Keratinocyte (primary cell): ENCODE results near the gene NDUFB1. TPM values are rescaled to one million over a fixed set of nuclear protein-coding genes. Genes with fewer than 3 reads are reported as not detected.

Experiments
- DNase-seq: peaks from one replicate; pipeline ENCODE4 v3.0.0-alpha.2; 2011; ENCODE audit warnings: low read depth, missing footprints, low spot score
- FAIRE-seq: peaks from 2 replicates; lab custom pipeline; 2011; peaks lifted over from hg19 to GRCh38; lab: Jason Lieb, UNC
- H2AFZ ChIP-seq: 2 replicates; pipeline ENCODE4 v1.6.0; 2012; ENCODE audit warnings: low read length, control low read depth, inconsistent platforms; ENCODE audit not compliant: control insufficient read depth
- H3K27ac ChIP-seq: 2 replicates; pipeline ENCODE4 v1.5.1; 2011; ENCODE audit warnings: low read length; ENCODE audit not compliant: control insufficient read depth, insufficient read depth
- H3K27me3 ChIP-seq: 3 replicates; pipeline ENCODE4 v1.6.0; 2011; ENCODE audit warnings: low read length; ENCODE audit not compliant: control insufficient read depth, insufficient read depth; ENCODE audit errors: extremely low read depth
- H3K36me3 ChIP-seq, 2 experiments: 2 replicates in 1 of 2; 3 replicates in 1 of 2; pipeline ENCODE4 v1.5.1; 2011; ENCODE audit warnings: low read length in 2 of 2, mild to moderate bottlenecking in 1 of 2; ENCODE audit not compliant: control insufficient read depth in 2 of 2, insufficient read depth in 2 of 2; ENCODE audit errors: extremely low read depth in 1 of 2
- H3K4me1 ChIP-seq: 3 replicates; pipeline ENCODE4 v1.5.1; 2011; ENCODE audit warnings: low read length; ENCODE audit not compliant: control insufficient read depth, insufficient read depth; ENCODE audit errors: extremely low read depth
- H3K4me2 ChIP-seq: 3 replicates; pipeline ENCODE4 v1.6.0; 2011; ENCODE audit warnings: low read depth, low read length; ENCODE audit not compliant: control insufficient read depth, insufficient read depth; ENCODE audit errors: extremely low read depth
- H3K4me3 ChIP-seq, 3 experiments: fragments of 200-600 bp in 1 of 3; sonication (generic) in 1 of 3; 2 replicates in 2 of 3; 3 replicates in 1 of 3; pipeline ENCODE4 v1.5.1; 2011 to 2016; ENCODE audit warnings: low read length in 3 of 3, mild to moderate bottlenecking in 3 of 3, control low read depth in 2 of 3, inconsistent platforms in 1 of 3, low read depth in 1 of 3, mixed read lengths in 1 of 3, mixed run types in 1 of 3, moderate library complexity in 1 of 3; ENCODE audit not compliant: control insufficient read depth in 2 of 3, insufficient read depth in 2 of 3; ENCODE audit errors: extremely low read depth in 1 of 3
- H3K79me2 ChIP-seq: 2 replicates; pipeline ENCODE4 v1.6.0; 2012; ENCODE audit warnings: low read length; ENCODE audit not compliant: control insufficient read depth, insufficient read depth
- H3K9ac ChIP-seq: 3 replicates; pipeline ENCODE4 v1.6.0; 2011; ENCODE audit warnings: low read length; ENCODE audit not compliant: control insufficient read depth, insufficient read depth; ENCODE audit errors: extremely low read depth
- H3K9me1 ChIP-seq: 3 replicates; pipeline ENCODE4 v1.6.0; 2011; ENCODE audit warnings: low read length; ENCODE audit not compliant: control insufficient read depth, insufficient read depth; ENCODE audit errors: extremely low read depth
- H3K9me3 ChIP-seq: 2 replicates; pipeline ENCODE4 v1.5.1; 2012; ENCODE audit warnings: low read depth, low read length; ENCODE audit not compliant: control insufficient read depth
- H4K20me1 ChIP-seq: 3 replicates; pipeline ENCODE4 v1.6.0; 2011; ENCODE audit warnings: low read length; ENCODE audit not compliant: control insufficient read depth, insufficient read depth; ENCODE audit errors: extremely low read depth
- CTCF ChIP-seq, 3 experiments: IDR thresholded peaks in 1 of 3; conservative IDR thresholded peaks in 1 of 3; optimal IDR thresholded peaks in 1 of 3; 2 replicates in 2 of 3; 3 replicates in 1 of 3; pipeline versions ENCODE3 to v1.5.1; 2011; ENCODE audit warnings: low read length in 3 of 3, mild to moderate bottlenecking in 3 of 3, moderate library complexity in 2 of 3, control low read depth in 1 of 3, inconsistent platforms in 1 of 3; ENCODE audit not compliant: insufficient read depth in 2 of 3; ENCODE audit errors: extremely low read depth in 1 of 3
- EZH2 ChIP-seq: IDR thresholded peaks from one replicate; pipeline ENCODE4 v1.6.1; 2012; ENCODE audit warnings: inconsistent platforms, mild to moderate bottlenecking, low read length, moderate library complexity
- dilution Hi-C: fragments of 300-500 bp; cut with MboI; formaldehyde crosslinking; loops from one replicate; pipeline ENCODE4 v1.7.0; 2020; ENCODE audit warnings: low sequenced_read_pairs; ENCODE audit not compliant: extremely low pct_ligation_motif_present
- polyA minus RNA-seq, 3 experiments: library from RNA; depleted of rRNA, polyadenylated mRNA; stranded (reverse); fragments of >200 nt; gene quantifications; 1 replicate in 1 of 3; 2 replicates in 1 of 3; 3 replicates in 1 of 3; pipeline ENCODE4 v1.2.3, GENCODE V29; 2011
- polyA plus RNA-seq, 5 experiments: library from polyadenylated mRNA; depleted of rRNA in 3 of 5; stranded (reverse) in 3 of 5; stranded (forward) in 1 of 5; unstranded in 1 of 5; fragments of >200 nt; gene quantifications; 1 replicate in 1 of 5; 2 replicates in 3 of 5; 3 replicates in 1 of 5; pipeline versions ENCODE4 v1.2.1 to v1.2.3, GENCODE V29; 2011 to 2012; ENCODE audit warnings: missing spikeins in 2 of 5, low read depth in 1 of 5, low replicate concordance in 1 of 5

Gene NDUFB1
- 269 to 555 TPM (median 393 TPM) in 3 replicates for polyA plus RNA-seq
- 155 TPM for polyA plus RNA-seq (2011; ENCODE audit: low read depth)
- polyA plus RNA-seq (2011; cell fraction: cytosol; rRNA removed): 428 and 503 TPM in 2 replicates
- polyA plus RNA-seq (2011; cell fraction: nucleus; rRNA removed): 144 and 190 TPM in 2 replicates
- polyA plus RNA-seq (2012; ENCODE audit: low replicate concordance): 323 and 401 TPM in 2 replicates
- polyA minus RNA-seq: 25.2 to 74.5 TPM (median 49.1 TPM) in 3 replicates
- 36.1 TPM for polyA minus RNA-seq (2011; cell fraction: cytosol; rRNA and poly(A)+ RNA removed)
- polyA minus RNA-seq (2011; cell fraction: nucleus; rRNA and poly(A)+ RNA removed): 12.6 and 12.8 TPM in 2 replicates

- dilution Hi-C loops: no loop called here
- peaks cover 2 to 7% of the 10 kb centered on the region in 2 experiments for H3K36me3 ChIP-seq
- peak within 1 kb of the TSS; percentile 77 for H3K4me2 ChIP-seq
- H2AFZ ChIP-seq: peak within 1 kb of the TSS; percentile 99
- no peaks in the 10 kb centered on the region for H4K20me1 ChIP-seq
- H3K27ac ChIP-seq: peak within 1 kb of the TSS; percentile 80
- H3K4me3 ChIP-seq: peak within 1 kb of the TSS; percentile 85 to 97 (median 94)
- H3K9ac ChIP-seq: peak within 1 kb of the TSS; percentile 98
- H3K9me3 ChIP-seq: no peaks in the 10 kb centered on the region
- DNase-seq: no peak
- TF ChIP-seq CTCF (optimal IDR thresholded peaks at IDR 0.05 in 1 of 3, IDR thresholded peaks at IDR 0.05 in 1 of 3, conservative IDR thresholded peaks at IDR 0.05 in 1 of 3; ENCODE audit: extremely low read depth in 1 of 3, insufficient read depth in 2 of 3, low read length in 3 of 3) (peak in 1 of 3 experiments; percentile 4), EZH2 (no peak)
- FAIRE-seq: no peak
- H3K4me1 ChIP-seq: peaks cover 3% of the 10 kb centered on the region
- H3K27me3 ChIP-seq: no peaks in the 10 kb centered on the region
- no peaks in the 10 kb centered on the region for H3K9me1 ChIP-seq
- peaks cover 45% of the 10 kb centered on the region for H3K79me2 ChIP-seq
These were observed at the start of gene NDUFB1, which contains the start of gene CPSF2 for GRCh38 chr14:92121670-92122350. NDUFB1 (minus strand) TSS chr14:92121706; CDS start chr14:92117637, 4,069 bp downstream. CPSF2 (plus strand) TSS chr14:92121969; CDS start chr14:92130985, 9,016 bp downstream.

- dilution Hi-C loops: no loop called here
- DNase-seq (no peak), FAIRE-seq (no peak)
- H4K20me1 ChIP-seq: no peaks in the 10 kb centered on the region
- no peaks in the 10 kb centered on the region for H3K4me1 ChIP-seq
- H3K27me3 ChIP-seq: no peaks in the 10 kb centered on the region
- H3K4me2 ChIP-seq: no peak overlapping the region
- no peaks in the 10 kb centered on the region for H3K79me2 ChIP-seq
- no peak overlapping the region for H3K27ac ChIP-seq
- no peak for TF ChIP-seq EZH2
- peaks cover 0 to 4% of the 10 kb centered on the region in 2 experiments for H3K36me3 ChIP-seq
- H3K9me3 ChIP-seq: no peaks in the 10 kb centered on the region
- no peaks in the 10 kb centered on the region for H3K9me1 ChIP-seq
- no peak overlapping the region for H3K9ac ChIP-seq
- H2AFZ ChIP-seq: no peak overlapping the region
- no peak overlapping the region for H3K4me3 ChIP-seq
These were observed 43.5 kb upstream of the NDUFB1 start for GRCh38 chr14:92164958-92165357.
